Cardiac septum (tissue), 1 donor: Measurements from ENCODE around the gene NABP2. TPM values are rescaled to one million over a fixed set of nuclear protein-coding genes. Genes with fewer than 3 reads are reported as not detected.
"Not testable (repeated sequence)": the region's sequence is repeated elsewhere in the genome, so short reads cannot be mapped to it uniquely, and the experiment has no call there.

Source experiments
- DNase-seq: peaks from one replicate; pipeline ENCODE4 v3.0.0-alpha.2; 2020; ENCODE audit warnings: low spot score
- intact Hi-C: fragments of 100-400 bp; cut with DNase I; formaldehyde crosslinking; loops from one replicate; pipeline ENCODE4 v1.14.0; 2022
- total RNA-seq: library from RNA; stranded (reverse); fragmentation: NEBNext Ultra II Directional; extraction: Animal tissue kit (Norgen Biotek cat#: 25700); gene quantifications from one replicate; pipeline ENCODE4 v1.2.1, GENCODE V29; 2021
- donor health status: DM: no; HTN: no; CAD: no.

Gene NABP2
- total RNA-seq, 1 donor from 2014 or later, result 19.6 TPM

DNA sequence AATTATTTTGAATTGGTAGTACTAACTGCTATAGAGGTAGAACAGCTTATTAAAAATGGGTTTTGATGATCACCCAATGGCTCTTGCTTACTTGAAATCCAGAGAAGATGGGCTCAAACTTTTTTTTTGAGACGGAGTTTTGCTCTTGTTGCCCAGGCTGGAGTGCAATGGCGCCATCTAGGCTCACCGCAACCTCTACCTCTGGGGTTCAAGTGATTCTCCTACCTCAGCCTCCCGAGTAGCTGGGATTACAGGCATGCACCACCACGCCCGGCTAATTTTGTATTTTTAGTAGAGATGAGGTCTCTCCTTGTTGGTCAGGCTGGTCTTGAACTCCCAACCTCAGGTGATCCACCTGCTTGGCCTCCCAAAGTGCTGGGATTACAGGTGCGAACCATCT, 38.8 kb downstream of the NABP2 start:
- DNase-seq, intact Hi-C loops: not testable (repeated sequence)

DNA sequence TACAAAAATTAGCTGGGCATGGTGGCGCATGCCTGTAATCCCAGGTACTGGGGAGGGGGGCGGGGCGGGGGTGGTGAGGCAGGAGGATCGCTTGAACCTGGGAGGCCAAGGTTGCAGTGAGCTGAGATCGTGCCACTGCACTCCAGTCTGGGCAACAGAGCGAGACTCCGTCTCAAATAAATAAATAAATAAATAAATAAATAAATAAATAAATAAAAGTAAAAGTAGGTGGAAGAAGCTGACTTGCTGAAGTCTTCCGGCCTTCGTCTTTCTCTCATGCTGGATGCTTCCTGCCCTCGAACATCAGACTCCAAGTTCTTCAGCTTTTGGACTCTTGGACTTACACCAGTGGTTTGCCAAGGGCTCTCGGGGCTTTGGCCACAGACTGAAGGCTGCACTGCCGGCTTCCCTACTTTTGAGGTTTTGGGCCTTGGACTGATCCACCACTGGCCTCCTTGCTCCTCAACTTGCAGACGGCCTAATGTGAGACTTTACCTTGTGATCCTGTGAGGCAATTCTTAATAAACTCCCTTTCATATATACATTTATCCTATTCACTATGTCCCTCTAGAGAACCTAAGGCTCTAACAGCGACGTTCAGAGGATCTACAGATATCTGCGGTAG, 42.0 kb downstream of the NABP2 start:
- intact Hi-C loops, result loop anchor here (2.0 kb wide), 2 partner anchors 35 to 43 kb away; partner anchors contain the start of gene CS

DNA sequence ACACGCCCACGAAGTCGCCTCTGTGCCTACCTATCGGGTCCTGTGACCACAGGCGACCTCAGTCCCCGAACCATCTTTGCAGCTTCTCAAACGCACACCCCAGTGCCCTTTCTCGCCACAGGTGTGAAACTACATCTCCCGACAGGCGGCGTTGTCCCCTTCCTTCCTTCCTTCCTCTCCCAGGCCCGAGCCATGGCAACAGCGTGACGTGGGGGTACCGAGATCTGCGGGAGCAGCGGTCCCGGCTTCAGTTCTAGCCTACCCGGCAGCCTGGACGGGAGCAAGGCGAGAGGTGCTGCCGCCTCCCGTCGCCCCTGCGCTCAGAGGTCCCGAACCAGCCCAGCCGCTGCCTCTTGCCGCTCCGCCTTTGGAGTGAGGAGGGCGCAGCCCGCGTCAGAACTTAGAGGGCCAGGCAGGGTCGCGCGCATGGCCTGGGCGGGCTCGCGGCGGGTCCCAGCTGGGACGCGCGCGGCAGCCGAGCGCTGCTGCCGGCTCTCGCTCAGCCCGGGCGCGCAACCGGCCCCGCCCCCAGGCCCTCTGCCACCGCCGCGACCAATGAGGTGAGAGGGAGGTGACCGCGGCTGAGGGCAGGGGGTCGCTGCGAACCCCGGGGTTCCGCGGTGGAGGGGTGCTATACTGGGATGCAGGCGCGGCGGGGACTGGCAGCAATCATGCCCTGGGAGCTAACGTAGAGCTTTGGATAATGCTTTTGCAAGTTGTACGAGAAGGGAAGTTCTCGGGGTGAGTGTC, 42.7 kb downstream of the NABP2 start, which contains the start of gene COQ10A:
Gene COQ10A, plus strand, starts transcription at position 250 of the 750 bp plus-strand sequence. Its CDS starts 177 bp downstream, at position 427.
- intact Hi-C loops, result loop anchor here (2.0 kb wide), 2 partner anchors 34 to 44 kb away; partner anchors contain the start of gene CS
- DNase-seq, result peak; percentile 95

More for the DNA sequence above, 42.0 kb downstream of the NABP2 start:
- not testable (repeated sequence) for DNase-seq

DNA sequence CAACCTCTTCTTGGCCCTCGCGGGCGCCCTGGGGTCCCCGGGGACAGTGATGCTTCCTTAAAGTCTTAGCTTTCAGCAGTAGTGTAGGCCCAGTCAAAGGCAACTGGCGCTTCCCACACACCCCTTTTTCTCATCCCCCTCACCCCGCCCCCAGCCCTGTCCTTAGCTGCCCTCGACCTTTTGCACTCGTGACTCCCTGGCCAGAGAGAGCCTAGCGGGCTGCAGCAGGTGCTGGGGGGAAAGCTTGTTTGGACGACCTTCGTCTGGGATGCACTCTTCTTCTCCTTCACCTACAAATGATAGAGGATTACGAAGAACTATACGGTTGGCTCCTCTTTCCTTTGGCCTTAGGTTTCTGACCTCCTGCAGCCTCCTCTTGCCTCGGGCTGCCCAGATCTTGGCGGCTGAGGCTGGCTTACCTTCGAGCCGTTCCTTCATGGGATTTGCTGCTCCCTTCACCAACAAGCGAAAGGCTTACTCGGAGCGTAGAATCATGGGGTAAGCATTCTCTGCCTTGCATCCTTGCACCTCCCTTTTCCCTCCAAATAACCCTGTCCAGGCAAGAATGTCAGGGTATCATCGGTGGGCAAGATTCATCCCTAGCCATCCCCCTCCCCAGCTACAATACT, 43.4 kb downstream of the NABP2 start:
- peak; percentile 80 for DNase-seq
- intact Hi-C loops, result loop anchor here (2.0 kb wide), 2 partner anchors 33 to 45 kb away; partner anchors contain the start of gene CS

DNA sequence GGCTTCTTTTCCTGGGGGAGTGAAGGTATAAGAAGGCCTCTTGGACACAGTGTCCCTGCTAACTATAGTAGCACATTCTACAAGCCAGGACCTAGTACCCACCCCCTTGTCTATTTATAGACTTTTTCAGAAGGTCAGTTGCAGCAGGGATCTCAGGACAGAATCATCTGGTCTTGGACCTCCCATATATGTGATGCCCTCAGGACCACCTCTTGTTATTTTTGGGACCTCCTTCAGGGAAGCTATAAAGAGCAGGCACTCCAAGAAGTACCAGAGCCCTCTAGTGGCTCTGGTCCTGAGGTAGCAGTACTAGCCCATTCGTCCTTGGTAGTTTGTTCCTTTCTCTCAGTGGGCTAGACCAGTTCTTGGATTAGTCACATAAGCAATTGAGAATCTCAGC, 46.9 kb downstream of the NABP2 start:
- intact Hi-C loops, result no loop called here
- DNase-seq, result no peak

DNA sequence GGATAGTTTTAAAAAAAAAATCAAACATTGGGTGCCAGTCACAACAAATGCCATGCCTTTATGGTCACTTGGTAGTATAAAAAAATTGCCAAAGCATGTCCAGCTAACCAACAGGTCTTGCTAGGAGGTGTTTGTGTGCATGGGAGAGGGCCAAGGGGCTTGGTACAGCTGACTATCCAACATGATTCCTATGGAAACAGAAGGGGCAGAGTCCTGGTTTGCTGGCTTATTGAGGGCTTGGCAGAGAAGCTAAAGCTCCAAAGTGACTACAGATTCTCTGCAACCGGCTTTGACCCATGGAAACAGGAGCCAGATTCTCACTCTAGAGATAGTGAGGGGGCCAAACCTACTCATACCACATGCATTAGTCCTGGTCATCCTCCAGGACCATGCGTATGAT, 48.3 kb downstream of the NABP2 start:
- intact Hi-C loops, DNase-seq: not testable (repeated sequence)

DNA sequence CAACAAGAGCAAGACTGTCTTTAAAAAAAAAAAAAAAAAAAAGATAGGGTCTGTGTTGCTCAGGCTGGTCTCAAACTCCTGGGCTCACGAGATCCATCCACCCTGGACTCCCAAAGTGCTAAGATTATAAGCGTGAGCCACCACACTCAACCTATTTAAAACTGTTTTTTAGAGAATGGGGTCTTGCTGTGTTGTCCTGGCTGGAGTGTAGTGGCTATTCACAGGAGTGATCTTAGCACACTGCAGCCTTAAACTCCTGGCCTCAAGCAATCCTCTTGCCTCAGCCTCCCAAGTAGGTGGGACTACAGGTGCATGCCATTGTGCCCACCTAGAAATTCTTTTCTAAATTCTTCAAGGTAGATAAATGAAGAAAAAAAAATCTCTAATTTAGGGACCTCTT, 50.2 kb downstream of the NABP2 start:
- DNase-seq, result no peak
- intact Hi-C loops, result no loop called here

DNA sequence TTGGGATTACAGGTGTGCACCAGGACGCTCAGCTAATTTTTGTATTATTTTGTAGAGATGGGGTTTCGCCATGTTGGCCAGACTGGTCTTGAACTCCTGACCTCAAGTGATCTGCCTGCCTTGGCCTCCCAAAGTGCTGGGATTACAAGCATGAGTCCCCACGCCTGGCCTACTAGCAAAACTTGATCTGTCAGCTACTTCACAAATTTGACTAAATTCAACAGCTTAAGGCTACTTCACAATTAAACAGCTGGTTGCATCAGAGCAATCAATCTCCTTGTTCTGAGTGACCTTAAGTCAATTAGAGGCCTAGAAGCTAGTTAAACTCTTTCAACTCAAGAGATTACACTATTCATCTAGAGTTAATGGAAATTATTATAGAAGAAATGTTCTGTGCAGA, 54.8 kb downstream of the NABP2 start:
- DNase-seq, result no peak
- intact Hi-C loops, result no loop called here

Other genes starting within 250 kb of the NABP2 start
- gene SUOX, start 227.1 kb upstream of the NABP2 start, total RNA-seq, result 25.0 TPM
- gene IKZF4, start 203.3 kb upstream of the NABP2 start, total RNA-seq, result 8.4 TPM
- 39.5 TPM for gene RPS26, start 182.4 kb upstream of the NABP2 start, total RNA-seq
- 1.5 TPM for gene ERBB3, start 144.2 kb upstream of the NABP2 start, total RNA-seq
- 61.6 TPM for gene PA2G4, start 119.8 kb upstream of the NABP2 start, total RNA-seq
- 1,517 TPM for gene RPL41, start 107.7 kb upstream of the NABP2 start, total RNA-seq
- 6.0 TPM for gene ZC3H10, start 106.1 kb upstream of the NABP2 start, total RNA-seq
- gene ESYT1, start 96.1 kb upstream of the NABP2 start, total RNA-seq, result 36.2 TPM
- 37.6 TPM for gene MYL6B, start 71.8 kb upstream of the NABP2 start, total RNA-seq
- 792 TPM for gene MYL6, start 66.0 kb upstream of the NABP2 start, total RNA-seq
- gene SMARCC2, start 34.9 kb upstream of the NABP2 start, total RNA-seq, result 71.5 TPM
- gene RNF41, start 2.4 kb upstream of the NABP2 start, total RNA-seq, result 40.7 TPM
- not detected for gene SLC39A5, start 5.7 kb downstream of the NABP2 start, total RNA-seq
- gene ANKRD52, start 34.0 kb downstream of the NABP2 start, total RNA-seq, result 28.8 TPM
- 86.8 TPM for gene COQ10A, start 42.6 kb downstream of the NABP2 start, total RNA-seq
- gene CS, start 76.0 kb downstream of the NABP2 start, total RNA-seq, result 570 TPM
- 38.0 TPM for gene CNPY2, start 91.6 kb downstream of the NABP2 start, total RNA-seq
- gene PAN2, start 109.7 kb downstream of the NABP2 start, total RNA-seq, result 46.3 TPM
- gene IL23A, start 114.5 kb downstream of the NABP2 start, total RNA-seq, result not detected
- 41.1 TPM for gene STAT2, start 135.8 kb downstream of the NABP2 start, total RNA-seq
- gene APOF, start 138.5 kb downstream of the NABP2 start, total RNA-seq, result not detected
- 2.0 TPM for gene TIMELESS, start 225.1 kb downstream of the NABP2 start, total RNA-seq
- gene MIP, start 230.3 kb downstream of the NABP2 start, total RNA-seq, result 0.48 TPM
- 3.3 TPM for gene SPRYD4, start 244.2 kb downstream of the NABP2 start, total RNA-seq